ENCODE results near the gene GABRR3. TPM values are rescaled to one million over a fixed set of nuclear protein-coding genes. Genes with fewer than 3 reads are reported as not detected.

GABRR3 gene
- total RNA-seq, result not detected

DNA sequence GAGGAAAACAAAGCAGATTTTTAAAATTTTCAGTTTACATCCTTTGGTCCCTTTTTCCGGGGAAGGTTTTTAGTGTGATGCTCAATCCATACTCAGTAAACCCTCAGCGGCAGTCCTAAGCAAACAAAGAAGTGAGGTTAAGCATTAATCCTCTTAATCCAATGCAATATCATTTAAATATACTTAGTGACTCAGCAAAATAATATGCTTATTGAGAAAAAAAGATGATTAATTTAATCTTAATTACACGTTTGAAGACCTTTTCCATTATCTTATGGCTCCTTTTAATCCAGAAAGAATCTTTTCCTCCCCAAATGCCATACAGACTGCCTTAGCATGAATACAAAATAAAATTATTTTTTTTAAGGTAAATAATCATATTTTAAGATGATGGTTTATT, at the start of gene GABRR3:
Gene GABRR3 (minus strand): TSS at position 108 of the 400 bp plus-strand sequence. CDS start 328 bp downstream, outside the sequence.

DNA sequence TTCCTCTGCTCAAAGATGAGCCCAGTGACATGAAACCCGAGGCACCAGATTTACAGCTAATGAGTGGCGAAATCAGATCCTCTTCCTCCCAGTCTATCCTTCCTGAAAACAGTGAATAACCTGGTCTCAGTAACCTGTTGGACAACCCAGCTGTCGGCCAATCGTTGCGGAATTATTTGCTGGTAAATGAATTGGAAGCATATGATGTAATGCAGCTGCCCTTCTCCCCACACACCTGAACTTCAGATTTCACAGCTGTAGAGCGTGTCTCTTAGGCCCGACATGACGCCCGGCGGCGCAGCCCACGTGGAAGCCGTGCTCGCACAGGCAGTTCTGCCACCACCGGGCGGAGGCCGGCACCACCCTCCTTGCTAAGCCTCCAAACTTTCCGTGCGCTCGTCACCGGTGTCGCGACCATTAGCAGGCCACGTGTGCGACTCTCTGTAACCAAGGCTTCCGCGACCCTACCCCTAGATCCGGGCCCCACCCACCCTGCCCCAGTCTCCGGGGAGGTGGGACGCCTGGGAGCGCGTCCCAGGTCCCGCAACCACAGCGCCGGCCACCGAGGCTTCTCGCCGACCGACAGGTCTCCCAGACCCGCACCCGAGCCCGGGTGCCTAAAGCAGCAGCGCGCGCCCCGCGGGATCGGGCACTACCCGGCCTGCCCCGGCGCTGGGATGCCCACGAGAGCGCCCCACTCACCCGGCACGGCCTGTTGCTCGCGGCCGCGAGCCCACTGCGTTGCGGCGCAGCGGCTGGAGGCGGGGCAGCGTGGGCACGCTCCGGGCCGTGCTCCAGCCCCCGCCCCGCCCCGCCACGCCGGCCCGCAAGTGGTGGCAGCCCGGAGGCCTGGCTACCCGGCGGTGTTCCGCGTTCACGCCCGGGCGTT, 63.2 kb downstream of the GABRR3 start, which contains the start of gene RIOX2:
Gene RIOX2 (minus strand): TSS at position 753 of the 889 bp plus-strand sequence. CDS start 4,838 bp downstream, outside the sequence.

Other genes with a start within 250 kb of the GABRR3 start
- 1 to 10 TPM; 5.8 to 6.7 TPM for gene CRYBG3, start 213.3 kb downstream of the GABRR3 start, total RNA-seq
- 10 to 100 TPM; 39.4 to 40.5 TPM for gene RIOX2, start 62.9 kb downstream of the GABRR3 start, total RNA-seq
- not detected for gene OR5AC2, start 51.9 kb upstream of the GABRR3 start, total RNA-seq
- gene OR5H1, start 95.4 kb upstream of the GABRR3 start, total RNA-seq, result not detected
- under 1 TPM in 1 of 2 experiments, not detected in 1; 0.03 TPM for gene OR5H14, start 112.2 kb upstream of the GABRR3 start, total RNA-seq
- gene OR5H15, start 131.4 kb upstream of the GABRR3 start, total RNA-seq, result not detected
- not detected for gene OR5H6, start 228.9 kb upstream of the GABRR3 start, total RNA-seq
- gene OR5H2, start 247.2 kb upstream of the GABRR3 start, total RNA-seq, result not detected